PC-9 (cell line): Measurements from ENCODE around the gene REC114.

ENCODE experiments used
- CTCF ChIP-seq: fragments of 200-600 bp; sonication (generic); conservative IDR thresholded peaks from 2 replicates; pipeline ENCODE4 v1.6.1; 2017; ENCODE audit warnings: mixed run types, antibody characterized with exemption, mild to moderate bottlenecking, moderate library complexity
- EZH2 ChIP-seq: fragments of 200-600 bp; sonication (generic); IDR thresholded peaks from 2 replicates; pipeline ENCODE4 v1.8.0; 2017; ENCODE audit warnings: antibody characterized with exemption, low read depth

- TF ChIP-seq CTCF (no peak), EZH2 (no peak)
Measured at GRCh38 chr15:73598530-73599160, 155.7 kb downstream of the REC114 start.
